GM20000 (cell line): Measurements from ENCODE around the gene MDM1.

ENCODE experiments used
- DNase-seq: peaks from one replicate; pipeline ENCODE4 v3.0.0; 2012; ENCODE audit warnings: low spot score
- CTCF ChIP-seq: IDR thresholded peaks from 2 replicates; pipeline ENCODE4 v1.5.1; 2012; ENCODE audit warnings: mild to moderate bottlenecking, control low read depth; ENCODE audit errors: extremely low read depth, missing control alignments

Gene MDM1

GRCh38 chr12:68319988-68320623 lies 12.1 kb downstream of the MDM1 start:
- no peak for DNase-seq
- no peak for TF ChIP-seq CTCF

- peak; percentile 34 for TF ChIP-seq CTCF
- DNase-seq, result peak; percentile 35
Observed at GRCh38 chr12:68317047-68317667, 15.0 kb downstream of the MDM1 start.

GRCh38 chr12:68310370-68310769 lies 21.8 kb downstream of the MDM1 start:
- no peak for TF ChIP-seq CTCF
- no peak for DNase-seq

DNA sequence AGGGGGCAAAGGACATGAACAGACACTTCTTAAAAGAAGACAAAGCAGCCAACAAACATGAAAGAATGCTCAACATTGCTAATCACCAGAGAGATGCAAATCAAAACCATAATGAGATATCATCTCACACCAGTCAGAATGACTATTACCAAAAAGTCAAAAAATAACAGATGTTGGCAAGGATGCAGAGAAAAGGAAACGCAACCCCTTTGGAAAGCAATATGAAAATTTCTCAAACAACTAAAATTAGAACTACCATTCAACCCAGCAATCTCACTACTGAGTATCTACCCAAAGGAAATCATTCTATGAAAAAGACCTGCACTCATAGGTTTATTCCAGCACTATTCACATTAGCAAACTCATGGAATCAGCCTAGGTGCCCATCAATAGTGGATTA lies 25.6 kb downstream of the MDM1 start:
- DNase-seq, result no peak

GRCh38 chr12:68305278-68305677 lies 26.9 kb downstream of the MDM1 start:
- DNase-seq, result no peak
- TF ChIP-seq CTCF, result no peak

More for the DNA sequence above, 25.6 kb downstream of the MDM1 start:
- no peak for TF ChIP-seq CTCF

- TF ChIP-seq CTCF, result no peak
- no peak for DNase-seq
Observed at GRCh38 chr12:68304626-68305025, 27.5 kb downstream of the MDM1 start.

GRCh38 chr12:68303850-68304249 lies 28.3 kb downstream of the MDM1 start:
- no peak for TF ChIP-seq CTCF
- no peak for DNase-seq
